ENCODE measurements around the gene STK10.

DNA sequence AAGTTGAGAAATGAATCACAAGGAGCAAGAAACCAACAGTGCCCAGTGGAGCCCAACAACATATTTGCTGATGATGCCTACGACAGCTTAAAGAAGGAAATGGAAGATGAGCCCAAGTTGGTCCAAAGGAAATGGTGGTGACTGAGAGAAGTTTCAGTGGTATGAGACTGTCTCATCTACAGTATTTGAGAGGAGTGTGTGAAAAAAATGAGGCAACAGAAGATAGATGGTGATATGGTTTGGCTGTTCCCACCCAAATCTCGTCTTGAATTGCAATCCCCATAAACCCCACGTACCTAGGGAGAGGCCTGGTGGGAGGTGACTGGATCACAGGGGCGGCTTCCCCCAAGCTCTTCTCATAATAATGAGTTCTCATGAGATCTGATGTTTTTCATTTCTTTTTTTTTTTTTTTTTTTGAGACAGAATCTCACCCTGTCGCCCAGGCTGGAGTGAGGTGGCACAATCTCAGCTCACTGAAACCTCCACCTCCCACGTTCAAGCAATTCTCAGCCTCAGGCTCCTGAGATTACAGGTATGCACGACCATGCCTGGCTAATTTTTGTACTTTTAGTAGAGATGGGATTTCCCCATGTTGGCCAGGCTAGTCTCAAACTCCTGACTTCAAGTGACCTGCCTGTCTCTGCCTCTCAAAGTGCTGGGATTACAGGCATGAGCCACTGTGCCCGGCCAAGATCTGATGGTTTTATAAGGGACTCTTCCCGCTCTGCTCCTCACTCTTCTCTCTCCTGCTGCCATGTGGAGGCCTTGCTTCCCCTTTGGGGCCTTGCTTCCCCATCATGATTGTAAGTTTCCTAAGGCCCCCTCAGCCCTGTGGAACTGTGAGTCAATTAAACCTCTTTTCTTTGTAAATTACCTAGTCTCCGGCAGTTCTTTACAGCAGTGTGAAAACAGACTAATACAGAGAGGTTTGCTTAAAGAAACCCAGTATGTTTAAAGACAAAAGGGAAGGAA is 36.2 kb upstream of the STK10 start:
- TF ChIP-seq ZNF274 (IDR thresholded peaks at IDR 0.05; ENCODE audit: low read depth, low read length) (no peak), SUZ12 (IDR thresholded peaks at IDR 0.05; ENCODE audit: extremely low read depth, insufficient read depth, insufficient read length) (no peak), YY1 (IDR thresholded peaks at IDR 0.05; ENCODE audit: insufficient read depth, insufficient read length) (no peak)
